ENCODE results near the gene METRN.

Gene METRN

DNA sequence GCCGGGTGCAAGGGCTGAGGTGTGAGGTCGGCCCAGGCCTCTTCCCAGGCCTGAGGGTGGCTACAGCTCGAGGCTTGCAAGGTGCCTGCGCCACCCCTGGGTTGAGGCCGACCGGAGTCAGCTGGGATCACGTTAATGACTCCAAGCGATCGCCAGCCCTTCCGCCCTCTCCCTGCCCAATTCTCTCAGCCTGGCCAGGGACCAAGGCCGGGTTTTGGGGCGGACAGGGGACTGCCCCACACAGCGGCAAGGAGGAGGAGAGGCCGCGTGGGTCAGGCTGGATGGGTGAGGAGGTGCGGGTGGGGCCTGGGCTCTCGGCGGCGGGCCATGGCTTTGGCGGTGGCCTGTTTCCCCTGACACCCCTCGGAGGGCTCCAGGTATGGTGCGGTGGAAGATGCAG lies 21.6 kb upstream of the METRN start:
- no peak for DNase-seq (ENCODE audit: low spot score)

DNA sequence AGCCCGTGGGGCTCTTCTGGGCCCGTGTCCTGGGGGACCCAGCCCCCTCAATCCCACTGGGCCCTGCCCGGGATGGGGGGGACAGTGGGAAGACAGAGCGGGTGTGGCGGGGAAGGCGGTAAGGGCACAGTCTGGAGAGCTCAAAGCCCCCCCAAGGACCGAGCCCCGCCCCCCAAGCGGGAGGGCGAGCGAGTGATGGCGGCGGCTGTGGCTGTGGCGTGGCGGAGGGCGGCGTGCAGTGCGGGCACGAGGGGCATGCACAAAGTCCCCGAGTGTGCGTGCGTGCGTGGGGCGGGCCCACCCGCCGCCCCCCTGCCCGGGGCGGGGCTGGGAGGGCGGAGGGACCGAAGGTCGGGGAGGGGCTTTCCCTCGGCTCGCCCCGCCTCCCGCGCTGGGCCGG lies 21.2 kb upstream of the METRN start:
- no peak for DNase-seq (ENCODE audit: low spot score)

DNA sequence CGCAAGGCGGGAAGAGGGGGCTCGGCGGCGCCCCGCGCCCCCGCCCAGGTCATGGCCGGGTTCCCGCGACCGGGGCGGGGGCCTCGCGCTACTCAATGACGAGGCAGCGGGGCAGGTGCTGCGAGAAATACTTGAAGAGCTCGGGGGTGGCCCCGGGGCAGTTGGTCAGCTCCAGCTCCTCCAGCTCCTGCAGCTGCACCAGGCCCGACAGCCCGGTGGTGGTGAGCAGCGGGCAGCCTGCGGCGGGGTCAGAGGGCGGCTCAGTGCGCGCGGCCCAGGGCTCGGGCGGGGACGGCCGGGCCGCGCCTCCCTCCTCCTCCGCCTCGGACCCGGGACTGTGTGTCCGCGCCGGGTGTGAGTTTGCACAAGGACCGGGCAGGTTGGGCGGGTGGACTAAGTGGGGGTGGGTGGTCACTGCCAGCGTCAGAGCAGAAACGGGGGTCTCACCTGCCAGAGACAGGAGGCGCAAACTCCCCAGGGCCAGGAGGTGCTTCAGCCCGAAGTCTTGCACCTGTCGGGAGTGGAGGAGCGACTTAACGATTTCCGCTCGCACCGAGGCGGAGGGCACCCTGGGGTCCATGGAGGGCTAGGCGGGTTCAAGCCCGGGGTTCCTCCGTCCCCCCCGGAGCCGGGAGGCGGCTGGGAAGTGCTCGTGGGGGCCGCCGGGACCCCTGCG lies 20.6 kb upstream of the METRN start:
- no peak for DNase-seq (ENCODE audit: low spot score)

DNA sequence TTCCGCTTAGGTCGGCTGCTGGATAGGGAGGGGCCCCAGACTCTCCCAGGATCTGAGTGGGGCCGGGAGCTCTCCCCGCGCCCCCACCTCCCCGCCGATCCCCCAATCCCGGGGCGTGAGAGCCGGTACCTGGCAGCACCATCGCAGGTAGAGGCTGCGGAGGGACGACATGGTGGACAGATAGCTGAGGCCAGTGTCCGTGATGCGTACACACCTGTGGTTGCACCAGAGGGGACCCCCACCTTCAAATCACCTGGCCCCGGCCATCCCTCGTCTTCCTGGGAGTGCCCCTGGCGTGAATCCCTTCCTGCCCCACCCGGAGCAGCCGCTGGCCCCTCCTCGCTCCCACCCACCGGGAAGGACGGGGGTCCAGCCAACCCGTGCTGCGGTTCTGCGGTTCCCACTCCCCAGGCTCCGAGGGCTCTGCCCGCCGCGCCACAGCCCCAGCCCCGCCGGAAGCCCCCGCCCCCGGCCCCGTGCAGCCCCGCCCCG lies 20.0 kb upstream of the METRN start:
- DNase-seq (ENCODE audit: low spot score) = no peak

DNA sequence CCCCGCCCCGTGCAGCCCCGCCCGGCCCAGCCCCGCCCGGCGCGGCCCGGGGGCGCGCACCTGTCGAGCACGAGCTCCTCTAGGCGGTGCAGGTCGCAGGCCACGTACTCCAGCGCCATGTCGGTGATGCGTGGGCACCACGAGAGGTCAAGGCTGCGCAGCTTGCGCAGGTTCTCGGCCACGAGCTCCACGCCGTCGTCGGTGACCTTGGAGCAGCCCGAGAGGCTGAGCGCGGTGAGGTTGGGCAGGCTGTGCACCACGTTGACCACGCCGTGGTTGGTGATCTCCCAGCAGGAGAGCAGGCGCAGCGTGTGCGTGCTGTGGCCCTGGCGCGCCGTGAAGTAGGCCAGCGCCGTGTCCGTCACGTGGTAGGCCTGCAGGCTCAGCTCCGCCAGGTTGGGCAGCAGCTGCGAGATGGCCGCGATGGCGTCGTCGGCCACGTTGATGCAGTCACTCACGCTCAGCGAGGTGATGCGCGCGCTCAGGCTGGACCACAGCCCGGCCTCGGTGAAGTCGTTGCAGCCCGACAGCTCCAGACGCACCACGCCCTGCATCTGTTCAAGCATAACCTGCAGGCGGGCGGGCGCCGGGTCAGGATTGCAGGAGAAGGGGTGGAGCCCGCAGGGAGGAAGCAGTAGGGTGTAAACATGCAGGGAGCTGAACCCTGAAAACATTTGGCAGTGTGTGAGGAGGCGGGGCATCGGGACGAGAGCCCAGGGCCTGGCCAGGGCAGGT lies 19.4 kb upstream of the METRN start:
- peak; percentile 66 for DNase-seq (ENCODE audit: low spot score)

DNA sequence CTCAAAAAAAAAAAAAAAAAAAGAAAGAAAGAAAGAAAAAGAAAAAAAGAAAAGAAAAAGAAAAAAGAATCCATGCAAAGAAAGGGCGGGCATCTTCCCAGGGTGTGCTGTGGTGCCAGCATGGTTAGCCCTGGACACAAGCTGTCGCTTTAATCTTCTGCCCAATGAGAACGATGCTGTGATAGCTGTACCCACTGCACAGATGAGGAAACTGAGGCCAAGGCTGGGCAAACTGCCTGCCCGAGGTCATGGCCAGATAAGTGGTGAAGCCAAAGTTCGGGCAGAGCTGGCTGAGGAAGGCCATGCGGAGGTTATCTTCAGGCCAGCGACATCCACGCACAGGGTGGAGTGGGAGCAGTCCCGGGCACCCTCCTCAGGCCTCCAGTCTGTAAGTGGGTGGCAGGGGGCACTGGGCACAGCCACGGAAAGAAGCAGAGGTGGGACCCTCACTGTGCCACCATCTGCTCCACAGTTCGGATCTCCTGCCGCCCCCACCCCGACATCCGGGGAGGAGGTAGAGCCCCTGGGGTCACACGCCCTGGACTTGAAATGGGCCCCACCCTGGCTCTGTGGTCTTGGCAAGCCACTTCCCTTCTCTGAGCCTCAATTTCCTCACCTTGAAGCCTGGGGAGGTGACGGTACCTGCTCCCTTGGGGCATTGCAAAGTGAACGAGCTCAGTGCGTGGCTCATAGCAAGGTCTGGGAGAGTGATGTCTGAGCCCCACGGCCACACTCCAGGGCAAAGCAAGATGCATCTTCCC lies 15.8 kb upstream of the METRN start:
- DNase-seq (ENCODE audit: low spot score) = no peak

DNA sequence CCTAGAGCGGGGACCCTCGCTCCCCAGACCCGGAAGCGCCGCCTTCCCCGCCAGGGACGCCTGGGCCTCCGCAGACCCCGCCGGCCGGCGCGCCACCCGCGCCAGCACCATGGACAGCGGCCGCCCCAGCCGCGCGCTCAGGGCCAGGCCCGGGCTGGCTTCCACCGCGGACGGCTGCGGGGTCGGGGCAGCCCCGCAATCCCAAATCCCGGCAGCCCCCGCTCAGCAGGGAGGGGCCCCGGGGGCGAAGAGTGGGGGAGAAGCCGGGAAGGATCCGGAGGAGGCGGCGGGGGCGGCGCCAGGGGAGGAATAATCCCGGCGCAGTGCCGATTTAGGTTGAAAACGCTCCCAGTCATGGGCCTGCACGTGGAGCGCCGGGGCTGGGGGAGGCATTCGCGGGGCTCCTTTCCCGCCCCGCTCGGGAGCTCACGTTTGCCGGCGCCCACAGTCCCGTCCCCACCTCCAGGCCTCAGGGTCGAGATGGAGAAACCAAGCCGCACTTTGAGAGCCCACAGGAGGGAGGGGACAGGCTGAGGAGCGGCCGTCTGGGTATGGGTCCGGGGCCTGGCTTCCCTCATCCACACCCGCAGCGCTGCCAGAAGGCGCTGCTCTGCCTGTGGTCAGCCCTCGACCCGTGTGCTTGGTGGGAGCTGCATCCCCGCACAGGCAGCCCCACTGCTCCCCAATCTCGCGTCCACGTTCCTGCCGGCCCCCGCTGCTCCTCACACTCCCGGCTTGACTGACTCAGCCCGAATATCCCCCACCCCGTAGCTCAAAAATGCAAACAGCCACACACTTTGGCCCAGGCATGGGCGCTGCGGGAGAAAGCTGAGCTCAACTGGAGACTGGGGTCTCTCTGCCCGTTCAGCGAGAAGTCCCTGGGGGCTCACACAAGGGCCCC lies 14.0 kb upstream of the METRN start:
- no peak for DNase-seq (ENCODE audit: low spot score)

DNA sequence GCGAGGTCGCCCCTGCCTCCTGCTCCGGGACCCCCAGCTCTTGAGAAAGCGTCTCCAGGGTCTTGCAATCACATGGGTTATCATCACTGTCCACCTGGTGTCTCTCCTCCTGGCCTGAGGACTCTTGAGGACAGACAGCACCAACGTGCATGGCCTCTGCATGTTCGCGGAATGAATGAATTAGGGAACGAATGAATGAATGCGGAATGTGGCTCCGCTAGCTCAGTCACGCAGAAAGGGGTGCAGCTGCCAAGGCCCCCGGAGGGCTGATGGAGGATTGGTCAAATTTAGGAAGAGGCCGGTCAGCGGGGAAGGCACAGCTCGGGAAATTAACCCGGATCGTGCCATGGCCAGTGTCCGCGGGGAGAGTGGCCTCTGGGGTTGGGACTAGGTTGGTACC lies 12.6 kb upstream of the METRN start:
- DNase-seq (ENCODE audit: low spot score) = no peak

DNA sequence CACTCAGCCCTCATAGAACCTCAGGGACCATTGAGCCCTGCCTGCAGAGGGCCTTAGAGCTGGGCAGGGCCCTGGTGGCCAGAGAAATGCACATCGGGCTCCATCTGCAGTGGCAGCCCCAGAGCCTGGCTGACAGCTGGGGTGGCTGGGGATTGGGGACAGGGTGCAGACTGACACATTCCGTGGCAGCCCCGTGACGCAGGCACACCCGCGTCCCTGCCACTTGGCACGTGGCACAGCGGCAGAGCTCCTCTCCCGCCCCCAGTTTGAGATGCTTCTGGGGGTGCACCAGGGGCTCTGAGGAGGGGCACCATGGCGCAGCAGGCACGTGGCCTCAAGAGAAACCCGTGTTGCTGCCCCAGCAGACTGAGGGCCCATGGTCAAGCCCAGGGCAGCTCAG lies 11.5 kb upstream of the METRN start:
- no peak for DNase-seq (ENCODE audit: low spot score)

DNA sequence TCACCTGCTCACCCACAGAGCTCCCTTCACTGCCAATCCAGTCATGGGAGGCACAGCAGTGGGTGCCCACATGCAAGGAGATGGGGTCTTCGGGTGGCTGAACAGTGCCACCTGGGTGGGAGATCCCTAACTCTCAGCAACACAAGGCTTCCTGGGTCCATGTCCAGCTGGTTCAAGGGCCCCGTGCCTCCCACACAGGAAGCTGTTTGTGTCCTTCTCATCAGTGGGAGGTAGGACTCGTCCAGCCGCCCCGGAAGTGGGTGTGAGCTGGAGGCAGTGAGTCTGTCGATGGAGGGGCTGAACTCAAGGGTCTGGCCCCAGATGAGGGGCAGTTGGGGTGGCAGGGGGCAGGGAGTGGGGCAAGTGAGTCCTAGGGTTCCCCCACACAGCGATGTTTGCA lies 10.9 kb upstream of the METRN start:
- DNase-seq (ENCODE audit: low spot score) = no peak

DNA sequence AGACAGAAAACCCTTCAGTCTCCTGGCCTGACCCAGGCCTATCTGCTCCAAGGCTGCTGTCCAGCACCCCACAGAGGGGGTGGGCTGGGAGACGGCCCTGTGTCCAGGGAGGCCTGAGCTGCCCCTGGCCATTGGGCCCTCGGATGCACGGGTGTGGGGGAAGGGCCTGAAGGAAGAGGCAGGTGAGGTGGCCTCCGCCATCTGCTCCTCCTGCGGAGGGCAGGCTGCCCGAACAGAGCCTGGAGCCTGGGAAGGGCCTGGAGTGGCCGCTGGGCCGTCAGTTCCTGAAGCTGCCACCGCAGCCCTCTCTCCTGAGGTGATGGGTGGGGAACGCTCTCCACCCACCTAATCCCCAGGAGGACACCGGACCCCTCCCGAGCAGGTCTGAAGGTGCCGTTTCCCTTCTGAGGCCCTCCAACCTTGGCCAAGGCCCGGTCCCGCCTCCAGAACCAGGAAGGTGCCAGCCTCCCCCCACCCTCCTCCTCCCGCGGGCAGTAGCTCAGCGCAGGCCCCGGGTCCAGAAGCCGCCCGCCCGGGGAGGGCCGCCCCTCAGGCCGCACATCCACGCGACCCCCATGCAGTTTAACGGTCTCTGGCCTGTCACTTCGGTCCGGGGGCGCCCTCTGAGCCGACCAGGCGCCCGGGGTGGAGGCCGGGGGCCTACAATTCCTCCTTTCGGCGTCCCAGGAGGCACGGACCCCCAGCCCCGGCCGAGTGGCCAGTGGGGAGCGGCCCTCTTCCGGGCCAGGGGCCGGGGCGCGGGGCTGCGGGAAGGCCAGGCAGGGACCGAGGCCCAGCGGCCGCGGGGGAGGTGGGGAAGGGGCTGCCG lies 10.2 kb upstream of the METRN start:
- DNase-seq (ENCODE audit: low spot score) = no peak

DNA sequence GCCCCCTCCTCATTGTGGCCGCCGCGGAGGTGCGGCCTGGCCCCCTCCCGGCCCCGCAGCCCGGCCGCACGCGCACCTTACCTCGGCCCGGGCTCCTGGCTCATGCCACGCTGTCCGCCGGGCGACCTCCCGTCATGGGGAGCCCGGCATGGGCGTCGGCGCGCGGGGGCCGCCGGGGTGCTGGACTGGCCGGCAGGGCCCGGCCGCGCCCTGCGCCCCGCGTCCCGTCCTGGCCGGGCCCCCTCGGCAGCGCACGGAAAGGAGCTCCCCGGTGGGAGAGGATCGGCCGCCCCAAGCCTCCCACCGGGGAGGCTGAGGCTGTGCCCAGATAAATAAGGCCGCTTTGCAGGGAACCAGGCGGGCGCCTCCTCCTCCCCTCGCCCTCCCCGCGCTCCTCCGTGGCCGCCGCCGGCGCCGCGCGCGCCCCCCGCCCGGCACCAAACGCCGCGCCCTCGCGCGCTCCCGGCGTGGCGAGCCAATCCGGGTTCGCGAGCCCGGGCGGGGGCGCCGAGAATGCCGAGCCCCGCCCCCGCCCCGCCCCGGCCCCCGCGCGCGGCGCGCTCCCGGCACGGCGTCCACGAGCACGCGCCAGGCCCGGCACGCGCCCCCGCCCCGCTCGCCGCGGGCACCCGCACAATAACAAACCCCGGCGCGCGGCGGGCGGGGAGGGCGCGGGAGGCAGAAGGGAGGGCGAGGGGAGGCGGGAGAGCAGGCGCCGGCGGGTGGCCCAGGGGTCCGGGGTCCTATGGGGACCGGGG lies 9.3 kb upstream of the METRN start, which contains the start of gene FBXL16:
FBXL16 (minus strand) TSS at position 371 of the 758 bp plus-strand sequence. CDS start 8,396 bp downstream, outside the sequence.
- DNase-seq (ENCODE audit: low spot score) = no peak

DNA sequence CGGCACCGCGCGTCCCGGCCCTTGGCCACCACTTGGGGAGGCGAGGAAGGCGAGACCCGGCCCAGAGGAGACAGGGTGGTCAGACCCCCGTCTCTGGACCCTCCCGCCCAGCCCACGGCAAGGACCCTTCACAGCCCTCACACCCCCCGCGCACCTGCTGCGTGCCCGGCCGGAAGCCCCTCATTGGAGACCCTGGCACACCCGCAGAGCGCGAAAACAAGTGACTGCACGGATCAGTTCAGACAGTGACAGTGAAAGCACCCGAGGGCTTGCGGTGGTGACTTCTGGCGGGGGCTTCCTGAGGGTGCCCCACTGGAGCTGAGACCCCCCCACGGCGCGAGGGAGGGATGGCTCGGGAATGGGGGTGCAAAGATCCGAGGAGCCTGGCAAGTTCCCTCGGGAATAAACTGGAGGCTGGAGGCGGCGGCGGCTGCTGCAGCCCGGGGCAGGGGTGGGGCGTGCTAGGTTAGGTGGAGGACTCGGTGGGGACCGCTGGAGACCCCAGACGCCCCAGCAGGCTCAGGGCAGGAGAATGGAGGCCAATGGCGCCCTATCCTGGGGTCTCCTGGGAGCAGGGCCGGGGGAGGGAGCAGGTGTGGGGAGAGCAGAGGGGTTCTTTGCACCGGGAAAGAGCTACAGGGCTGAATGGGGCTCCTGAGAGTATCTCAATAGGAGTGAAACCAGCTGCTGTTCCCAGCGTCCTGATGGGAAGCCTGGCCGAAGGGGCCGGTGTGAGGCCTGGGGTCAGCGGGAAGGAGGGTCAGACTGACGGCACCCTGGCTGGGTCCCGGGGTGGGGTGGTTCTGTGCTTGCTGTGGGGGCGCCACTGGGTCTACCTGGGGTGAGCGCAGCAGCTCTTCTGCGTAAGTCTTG lies 8.5 kb upstream of the METRN start:
- DNase-seq (ENCODE audit: low spot score) = no peak

DNA sequence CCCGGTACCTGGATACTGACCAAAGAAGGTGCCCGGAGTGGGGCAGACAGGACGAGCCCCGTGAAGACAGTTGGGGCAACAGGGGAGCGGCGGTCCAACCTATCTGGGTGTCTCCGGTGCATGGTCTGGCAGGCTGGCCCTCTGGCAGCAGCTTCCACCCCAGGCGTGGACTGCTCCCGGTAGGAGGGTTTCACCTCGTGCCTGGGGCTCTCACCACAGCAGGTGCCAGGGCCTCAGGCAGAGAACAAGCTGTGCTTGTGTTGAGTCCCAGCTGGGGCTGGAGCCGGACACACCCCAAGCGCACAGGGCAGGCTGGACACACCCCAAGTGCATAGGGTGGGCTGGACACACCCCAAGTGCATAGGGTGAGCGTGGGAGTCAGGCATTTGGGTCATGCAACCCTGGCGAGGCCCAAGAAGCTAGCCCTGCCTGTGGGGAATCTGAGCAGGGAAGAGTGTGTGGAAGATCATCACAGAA lies 7.8 kb upstream of the METRN start:
- DNase-seq (ENCODE audit: low spot score) = no peak

DNA sequence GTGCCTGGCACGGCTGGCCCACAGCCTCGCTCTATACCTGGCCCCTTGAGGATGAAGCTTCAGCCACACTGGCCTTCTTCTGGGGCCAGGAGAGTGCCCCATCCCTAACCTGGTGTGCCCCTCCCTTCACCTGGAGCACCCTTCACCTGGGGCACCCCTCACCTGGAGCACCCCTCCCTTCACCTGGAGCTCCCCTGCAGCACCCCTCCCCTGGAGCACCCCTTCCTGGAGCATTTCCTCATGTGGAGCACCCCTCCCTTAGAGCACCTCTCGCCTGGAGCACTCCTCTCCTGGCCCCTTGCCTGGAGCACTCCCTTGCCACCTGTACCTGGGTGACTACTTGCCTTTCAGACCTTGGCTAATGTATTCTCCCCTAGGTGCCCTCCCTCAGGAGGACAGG lies 6.9 kb upstream of the METRN start:
- no peak for DNase-seq (ENCODE audit: low spot score)

DNA sequence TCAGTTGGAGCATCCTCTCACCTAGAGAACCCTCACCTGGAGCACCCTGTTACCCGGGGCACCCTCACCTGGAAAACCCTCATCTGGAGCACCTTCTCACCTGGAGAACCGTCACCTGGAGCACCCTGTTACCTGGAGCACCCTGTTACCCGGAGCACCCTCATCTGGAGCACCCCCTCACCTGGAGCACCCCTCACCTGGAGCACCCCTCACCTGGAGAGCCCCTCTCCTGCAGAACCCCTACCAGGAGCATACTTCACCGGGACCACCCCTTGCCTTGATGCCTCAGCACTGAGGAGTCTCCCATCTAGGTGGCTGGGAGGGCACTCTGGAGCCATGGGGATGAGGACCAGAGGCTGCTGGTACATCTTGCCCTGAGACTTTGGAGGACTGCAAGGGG lies 6.0 kb upstream of the METRN start:
- no peak for DNase-seq (ENCODE audit: low spot score)

DNA sequence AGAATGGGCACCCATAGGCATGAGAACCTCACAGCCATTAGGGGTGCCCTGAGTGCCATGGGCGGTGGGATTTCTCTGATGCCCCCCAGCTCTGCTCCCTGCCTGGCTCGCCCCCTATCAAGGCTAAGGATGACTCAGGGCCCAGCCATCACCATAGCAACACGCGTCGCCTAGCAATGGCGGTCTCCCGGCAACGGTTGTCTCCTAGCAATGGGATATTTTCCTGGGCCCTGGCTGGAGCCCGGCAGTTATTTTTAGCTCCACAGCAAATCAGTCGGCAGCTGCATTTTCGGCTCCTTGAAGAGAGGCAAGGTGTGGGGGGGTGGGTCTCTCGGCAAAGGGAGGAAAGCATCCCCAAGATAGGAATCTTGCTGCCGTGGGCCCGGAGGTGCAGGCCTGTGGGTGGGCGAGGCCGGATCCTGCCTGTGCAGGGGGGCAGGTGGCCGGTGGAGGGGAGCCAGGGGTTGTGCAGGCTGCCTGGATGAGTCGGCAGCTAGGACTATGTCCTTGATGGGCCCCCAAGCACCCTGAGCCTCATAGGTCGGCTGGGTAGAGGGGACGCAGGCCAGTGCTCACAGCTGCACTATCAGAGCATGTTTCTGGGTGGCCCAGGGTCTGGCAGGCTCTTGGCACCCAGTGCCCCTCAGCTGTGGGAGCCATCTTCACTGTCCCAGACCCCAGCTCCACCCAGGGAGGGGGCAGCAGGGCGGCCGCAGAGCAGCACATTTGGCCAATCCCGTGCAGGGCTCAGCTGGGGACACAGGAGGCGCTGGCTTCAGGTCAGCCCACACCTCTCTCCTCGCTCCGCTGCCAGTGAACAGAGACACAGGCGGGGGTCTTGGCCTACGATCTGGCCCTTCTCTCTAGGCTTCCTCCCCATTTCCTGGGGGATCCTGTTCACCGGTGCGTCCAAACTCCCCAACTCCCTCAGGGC lies 5.1 kb upstream of the METRN start:
- DNase-seq (ENCODE audit: low spot score) = peak; percentile 43

Measured in NAMALWA (cell line).